ENCODE results near the gene SPI1.
"Not testable (repeated sequence)": the region's sequence is repeated elsewhere in the genome, so short reads cannot be mapped to it uniquely, and the experiment has no call there.

Gene SPI1

DNA sequence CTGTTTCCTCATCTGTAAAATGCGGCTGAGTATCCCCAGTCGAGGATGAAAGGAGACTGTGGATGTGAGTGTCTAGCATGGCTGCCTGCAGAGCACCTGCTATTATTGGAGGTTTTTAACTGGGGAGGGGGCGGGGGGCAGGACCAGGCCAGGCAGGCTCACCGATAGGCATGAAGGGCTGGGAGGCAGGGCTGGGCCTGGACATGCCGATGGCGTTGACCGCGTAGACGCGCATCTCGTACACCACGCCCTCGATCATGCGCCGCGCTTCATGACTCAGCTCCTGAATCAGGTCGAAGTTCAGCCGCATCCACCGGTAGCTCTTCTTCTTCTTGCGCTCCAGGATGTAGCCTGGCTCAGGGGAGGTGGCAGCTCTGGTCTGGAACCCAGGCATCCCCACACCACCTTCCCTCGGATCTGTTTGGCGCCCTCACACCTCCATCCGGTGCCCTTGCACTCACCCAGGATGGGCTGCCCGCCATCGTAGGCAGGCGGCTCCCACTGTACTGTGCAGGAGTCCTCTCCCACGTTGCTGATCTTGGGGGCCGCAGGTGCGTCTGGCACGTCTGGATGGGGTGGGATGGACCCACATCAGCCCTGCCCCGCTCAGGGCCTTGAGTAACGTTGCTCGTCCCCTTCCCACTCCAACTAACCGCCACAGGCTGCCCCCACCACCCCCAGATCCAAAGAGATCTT is 41.0 kb downstream of the SPI1 start:
- no peak for DNase-seq

DNA sequence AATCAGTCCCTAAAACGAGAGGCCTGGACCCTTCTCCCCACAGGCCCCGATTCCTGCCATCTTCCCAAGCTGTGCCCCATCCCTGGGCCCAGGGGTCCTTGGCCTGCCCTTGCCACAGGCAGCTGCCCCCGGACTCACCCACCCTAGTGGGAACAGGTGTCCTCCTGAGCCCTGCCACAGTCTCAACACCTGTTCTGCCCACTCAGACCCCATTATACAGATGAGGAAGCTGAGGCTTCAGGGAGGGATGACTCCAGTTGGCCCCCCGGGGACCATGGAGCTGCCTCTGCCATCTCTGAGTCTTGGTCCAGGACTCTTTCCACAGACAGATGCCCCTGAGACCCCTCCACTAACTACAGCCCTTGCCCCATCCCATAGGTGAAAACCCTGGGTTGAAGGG is 41.8 kb downstream of the SPI1 start:
- DNase-seq: no peak

- DNase-seq: no peak
Observed at GRCh38 chr11:47335733-47336132, 42.6 kb downstream of the SPI1 start.

- DNase-seq: not testable (repeated sequence)
Observed at GRCh38 chr11:47334699-47335411, 43.5 kb downstream of the SPI1 start.

GRCh38 chr11:47333886-47334443 is 44.4 kb downstream of the SPI1 start:
- DNase-seq: no peak

DNA sequence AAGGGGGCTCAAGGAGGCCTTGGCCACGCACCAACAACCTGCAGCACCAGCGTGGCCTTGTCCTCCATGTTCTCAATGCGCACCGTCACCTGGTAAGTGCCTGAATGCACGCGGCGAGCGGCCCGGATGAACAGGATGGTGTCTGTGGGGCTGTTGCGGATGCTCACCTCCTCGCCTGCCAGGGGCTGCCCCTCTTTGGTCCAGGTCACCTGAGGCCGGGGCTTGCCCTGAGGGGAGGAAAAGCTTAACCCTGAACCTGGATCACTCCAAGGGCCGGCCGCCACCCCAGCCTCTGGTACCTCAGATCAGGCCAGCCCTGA is 44.9 kb downstream of the SPI1 start:
- no peak for DNase-seq

DNA sequence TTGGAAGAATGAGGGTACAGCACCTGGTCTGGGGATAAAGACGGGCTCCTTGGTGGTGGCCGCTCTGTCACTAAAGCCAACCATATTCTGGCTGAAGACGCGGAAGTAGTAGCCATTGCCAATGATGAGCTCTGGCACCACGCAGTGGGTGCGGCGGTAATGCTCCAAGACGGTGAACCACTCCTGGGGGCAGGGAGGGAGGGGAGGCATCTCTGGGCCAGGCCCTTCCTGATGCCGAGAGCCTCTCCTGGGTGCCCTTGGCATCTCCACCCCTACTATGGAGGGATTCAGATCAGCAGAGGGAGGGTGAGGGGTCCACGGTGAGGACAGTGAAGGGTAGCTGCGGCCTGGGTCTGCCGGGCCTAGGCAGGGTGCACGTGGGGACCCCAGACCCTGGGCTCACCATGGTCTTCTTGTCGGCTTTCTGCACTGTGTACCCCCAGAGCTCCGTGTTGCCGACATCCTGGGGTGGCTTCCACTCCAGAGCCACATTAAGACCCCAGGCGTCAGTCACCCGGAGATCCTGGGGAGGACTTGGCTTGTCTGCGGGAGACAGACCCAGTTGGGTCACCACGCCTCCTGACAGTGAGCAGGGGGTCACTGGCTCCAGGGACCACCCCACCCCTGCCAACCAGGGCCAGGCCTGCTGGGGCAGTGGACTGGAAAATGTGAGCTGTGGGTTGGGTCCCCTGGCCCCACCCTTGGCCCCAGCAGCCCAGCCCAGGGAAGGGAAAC is 45.4 kb downstream of the SPI1 start:
- no peak for DNase-seq

GRCh38 chr11:47332303-47332711 is 46.0 kb downstream of the SPI1 start:
- no peak for DNase-seq

- no peak for DNase-seq
Observed at GRCh38 chr11:47331454-47332302, 46.7 kb downstream of the SPI1 start.

- no peak for DNase-seq
Observed at GRCh38 chr11:47329987-47330931, 48.1 kb downstream of the SPI1 start.

- no peak for DNase-seq
Observed at GRCh38 chr11:47329431-47329986, 48.8 kb downstream of the SPI1 start.

DNA sequence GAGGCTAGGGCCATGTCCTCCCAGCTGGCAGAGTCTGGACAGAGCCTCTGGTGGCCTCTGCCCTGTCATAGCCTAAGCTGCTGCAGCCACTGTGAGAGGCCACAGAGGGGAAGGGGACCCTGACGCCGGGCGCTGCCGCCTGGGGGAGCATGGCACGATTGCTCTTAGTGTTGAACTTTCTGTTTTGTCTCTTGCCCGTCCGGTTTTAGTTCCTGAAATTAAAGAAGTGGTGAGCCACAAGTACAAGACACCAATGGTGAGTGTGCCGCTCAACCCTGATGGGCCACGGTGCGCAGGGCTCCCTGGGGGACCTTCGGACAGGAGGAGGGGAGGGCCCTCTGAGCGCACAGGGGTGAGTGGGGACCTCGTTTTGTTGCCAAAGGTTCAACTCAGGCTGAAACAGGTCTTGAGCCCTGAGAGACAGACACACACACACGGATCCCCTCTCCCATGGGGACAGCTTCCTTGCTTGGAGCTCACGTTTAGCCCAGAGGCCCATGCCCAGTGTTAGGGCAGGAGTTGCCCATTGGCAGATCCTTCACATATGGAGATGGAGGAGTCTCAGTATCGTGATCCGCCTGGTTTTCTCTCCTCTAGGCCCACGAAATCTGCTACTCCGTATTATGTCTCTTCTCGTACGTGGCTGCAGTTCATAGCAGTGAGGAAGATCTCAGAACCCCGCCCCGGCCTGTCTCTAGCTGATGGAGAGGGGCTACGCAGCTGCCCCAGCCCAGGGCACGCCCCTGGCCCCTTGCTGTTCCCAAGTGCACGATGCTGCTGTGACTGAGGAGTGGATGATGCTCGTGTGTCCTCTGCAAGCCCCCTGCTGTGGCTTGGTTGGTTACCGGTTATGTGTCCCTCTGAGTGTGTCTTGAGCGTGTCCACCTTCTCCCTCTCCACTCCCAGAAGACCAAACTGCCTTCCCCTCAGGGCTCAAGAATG is 49.6 kb downstream of the SPI1 start:
- no peak for DNase-seq

DNA sequence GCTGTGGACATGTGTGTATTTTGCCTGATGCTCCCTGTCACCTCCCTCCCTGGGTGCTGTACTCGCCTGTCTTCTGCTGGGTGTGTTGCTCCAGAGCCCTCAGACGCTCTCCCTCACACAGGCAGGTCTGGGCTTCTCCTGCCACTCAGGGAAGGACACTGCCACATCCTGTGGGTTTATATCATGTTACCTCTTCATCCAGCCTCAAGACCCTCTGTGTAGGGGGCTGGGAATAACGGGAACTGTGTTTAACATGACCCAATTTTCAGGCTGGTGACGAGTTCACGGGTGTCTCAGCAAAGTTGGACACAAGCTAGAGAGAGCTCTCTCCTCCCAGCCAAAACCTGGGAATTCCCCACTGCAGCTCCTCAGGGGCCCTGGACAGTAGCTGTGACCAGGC is 50.4 kb downstream of the SPI1 start:
- no peak for DNase-seq

GRCh38 chr11:47327025-47327424 is 51.3 kb downstream of the SPI1 start:
- DNase-seq: no peak

DNA sequence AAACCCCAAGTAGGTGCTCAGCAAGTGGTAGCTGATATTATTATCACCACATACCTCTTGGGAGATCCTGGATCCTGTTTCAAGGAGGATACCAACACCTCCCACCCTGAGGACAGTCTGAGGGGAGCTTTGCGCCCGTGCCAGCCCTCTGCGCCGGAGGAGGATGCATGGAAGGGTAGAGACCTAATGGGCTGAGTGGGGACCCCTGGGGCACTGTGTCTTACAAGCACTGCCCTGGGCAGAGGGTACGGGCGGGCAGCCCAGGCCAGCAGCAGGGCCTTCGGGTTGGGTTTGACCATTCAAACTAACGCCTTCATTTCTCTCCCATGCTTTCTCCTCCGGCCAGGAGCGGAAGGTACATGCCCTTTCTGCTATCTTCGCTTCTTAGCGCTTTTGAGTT is 52.1 kb downstream of the SPI1 start:
- no peak for DNase-seq

- DNase-seq: no peak
Observed at GRCh38 chr11:47325271-47326041, 52.9 kb downstream of the SPI1 start.

GRCh38 chr11:47324520-47324919 is 53.8 kb downstream of the SPI1 start:
- DNase-seq: no peak

DNA sequence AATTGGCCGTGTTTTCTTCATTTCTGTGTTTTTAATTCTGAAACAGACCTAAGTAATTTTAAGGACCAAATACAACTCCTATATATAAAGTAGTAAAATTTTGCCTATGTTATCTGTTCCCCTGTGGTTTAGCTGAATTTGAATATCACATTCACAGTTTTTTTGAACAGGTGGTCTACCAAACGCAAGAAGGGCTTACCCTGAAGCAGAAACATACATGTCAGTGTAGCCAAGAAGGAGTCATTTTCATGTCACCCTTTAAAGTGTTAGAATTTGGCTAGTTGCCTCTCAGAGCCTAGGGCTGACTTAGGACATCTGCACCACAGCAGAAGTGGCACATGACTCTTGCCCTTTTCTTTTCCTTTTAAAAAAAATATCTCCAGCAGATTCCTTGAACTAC is 60.2 kb downstream of the SPI1 start:
- DNase-seq: no peak

DNA sequence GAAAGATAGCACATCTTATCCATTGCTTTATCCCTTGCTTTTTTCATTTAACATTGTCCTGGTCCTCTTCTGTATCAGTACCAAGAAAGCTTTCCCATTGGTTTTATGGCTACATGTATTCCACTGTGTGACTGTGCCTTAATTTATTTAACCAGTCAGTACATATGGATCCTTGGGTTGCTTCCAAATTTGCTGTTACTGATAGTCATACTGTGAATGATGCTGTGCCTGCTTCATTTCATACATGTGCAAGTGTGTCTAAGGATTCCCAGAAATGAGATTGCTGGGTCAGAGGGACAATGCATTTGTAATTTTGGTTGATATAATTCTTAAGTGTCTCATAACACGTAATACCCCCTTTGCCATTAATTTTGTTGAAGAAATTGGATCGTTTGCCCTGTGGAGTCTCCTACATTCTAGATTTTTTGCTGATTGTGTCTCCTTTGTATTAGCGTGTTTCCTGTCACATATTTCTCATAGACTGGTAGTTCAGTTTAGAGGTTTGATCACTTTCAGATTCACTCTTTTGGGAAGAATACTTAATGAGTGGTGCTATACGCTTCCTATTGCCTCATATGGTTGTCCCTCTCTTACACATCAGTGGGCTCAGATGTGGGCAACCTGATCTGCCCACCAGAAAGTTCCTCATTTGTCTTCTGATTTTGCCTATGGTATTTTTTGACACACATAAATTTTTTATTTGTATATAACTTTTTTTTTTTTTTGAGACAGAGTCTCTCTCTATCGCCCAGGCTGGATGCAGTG is 61.1 kb downstream of the SPI1 start:
- DNase-seq: no peak
